ENCODE data around the gene BZW2.

DNA sequence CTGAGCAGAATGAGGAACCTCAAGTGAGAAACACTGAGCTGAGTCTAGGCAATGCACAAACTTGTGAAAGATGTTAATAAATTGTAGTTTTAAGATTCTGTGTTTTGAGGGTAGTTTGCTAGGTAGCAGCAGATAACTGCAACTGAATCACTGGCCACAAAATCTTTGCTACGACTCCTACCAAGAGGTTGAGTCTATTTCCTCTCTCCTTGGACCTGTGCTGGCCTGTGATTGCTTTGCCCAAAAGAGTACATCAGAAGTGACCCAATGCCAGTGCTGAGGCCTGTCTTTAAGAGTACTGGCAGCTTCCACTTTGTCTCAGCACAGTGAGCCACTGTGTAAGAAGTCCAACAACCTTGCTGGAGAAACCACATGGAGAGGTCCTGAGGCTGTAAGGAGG, 95.7 kb downstream of the BZW2 start:
- TF ChIP-seq POLR2A (IDR thresholded peaks at IDR 0.05): no peak
- TF ChIP-seq, protein P1, sequence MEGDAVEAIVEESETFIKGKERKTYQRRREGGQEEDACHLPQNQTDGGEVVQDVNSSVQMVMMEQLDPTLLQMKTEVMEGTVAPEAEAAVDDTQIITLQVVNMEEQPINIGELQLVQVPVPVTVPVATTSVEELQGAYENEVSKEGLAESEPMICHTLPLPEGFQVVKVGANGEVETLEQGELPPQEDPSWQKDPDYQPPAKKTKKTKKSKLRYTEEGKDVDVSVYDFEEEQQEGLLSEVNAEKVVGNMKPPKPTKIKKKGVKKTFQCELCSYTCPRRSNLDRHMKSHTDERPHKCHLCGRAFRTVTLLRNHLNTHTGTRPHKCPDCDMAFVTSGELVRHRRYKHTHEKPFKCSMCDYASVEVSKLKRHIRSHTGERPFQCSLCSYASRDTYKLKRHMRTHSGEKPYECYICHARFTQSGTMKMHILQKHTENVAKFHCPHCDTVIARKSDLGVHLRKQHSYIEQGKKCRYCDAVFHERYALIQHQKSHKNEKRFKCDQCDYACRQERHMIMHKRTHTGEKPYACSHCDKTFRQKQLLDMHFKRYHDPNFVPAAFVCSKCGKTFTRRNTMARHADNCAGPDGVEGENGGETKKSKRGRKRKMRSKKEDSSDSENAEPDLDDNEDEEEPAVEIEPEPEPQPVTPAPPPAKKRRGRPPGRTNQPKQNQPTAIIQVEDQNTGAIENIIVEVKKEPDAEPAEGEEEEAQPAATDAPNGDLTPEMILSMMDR (IDR thresholded peaks at IDR 0.05): no peak
- no peak for TF ChIP-seq POLR2AphosphoS5 (IDR thresholded peaks at IDR 0.05)

Measured in transverse colon (tissue), 4 donors.